Lower lobe of right lung (tissue), 2 donors: ENCODE results near the gene SCN11A. TPM values are rescaled to one million over a fixed set of nuclear protein-coding genes. Genes with fewer than 3 reads are reported as not detected.

Source experiments
- ATAC-seq, 2 donors: fragments of 200-7000 bp; cut with Tn5 transposase; one replicate each; pipeline ENCODE4 v1.9.1; 2020 to 2022; ENCODE audit warnings: mild to moderate bottlenecking in 2 of 2, moderate library complexity in 2 of 2
- DNase-seq: peaks from one replicate; pipeline ENCODE4 v3.0.0-alpha.2; 2020
- H3K27ac ChIP-seq: fragments of 200-600 bp; one replicate; pipeline ENCODE4 v1.8.0; 2022
- H3K27me3 ChIP-seq: fragments of 200-600 bp; one replicate; pipeline ENCODE4 v1.8.0; 2022; ENCODE audit warnings: low read depth
- H3K36me3 ChIP-seq: fragments of 200-600 bp; one replicate; pipeline ENCODE4 v1.8.0; 2022; ENCODE audit warnings: mild to moderate bottlenecking
- H3K4me1 ChIP-seq: fragments of 200-600 bp; one replicate; pipeline ENCODE4 v1.8.0; 2022
- H3K4me3 ChIP-seq: fragments of 200-600 bp; one replicate; pipeline ENCODE4 v1.8.0; 2022; ENCODE audit warnings: mild to moderate bottlenecking
- H3K9me3 ChIP-seq: fragments of 200-600 bp; one replicate; pipeline ENCODE4 v1.8.0; 2022
- CTCF ChIP-seq: fragments of 200-600 bp; IDR thresholded peaks from one replicate; pipeline ENCODE4 v1.8.0; 2022; ENCODE audit warnings: antibody characterized with exemption, mild to moderate bottlenecking
- intact Hi-C: fragments of 100-400 bp; cut with DNase I; formaldehyde crosslinking; loops from one replicate; pipeline ENCODE4 v1.11.0; 2022
- total RNA-seq: library from RNA; stranded (reverse); fragmentation: NEBNext Ultra II Directional; extraction: Animal tissue kit (Norgen Biotek cat#: 25700); gene quantifications from one replicate; pipeline ENCODE4 v1.2.1, GENCODE V29; 2021
- donor health status: DM: no; HTN: yes; CAD: no; lungs with severe emphysema.

SCN11A gene
- total RNA-seq, 1 donor from 2014 or later = 0.27 TPM

GRCh38 chr3:39015418-39015817, 36.3 kb downstream of the SCN11A start:
- ATAC-seq = no peak
- no peak overlapping the region for H3K4me3 ChIP-seq
- H3K27me3 ChIP-seq = peaks cover 4% of the 10 kb centered on the region
- no peak overlapping the region for H3K27ac ChIP-seq
- DNase-seq = no peak
- no peak for TF ChIP-seq CTCF
- H3K36me3 ChIP-seq = no peaks in the 10 kb centered on the region
- H3K4me1 ChIP-seq = no peaks in the 10 kb centered on the region
- intact Hi-C loops = no loop called here
- no peaks in the 10 kb centered on the region for H3K9me3 ChIP-seq

GRCh38 chr3:39013921-39014509, 37.7 kb downstream of the SCN11A start:
- ATAC-seq (no peak), DNase-seq (no peak)
- Histone ChIP-seq H3K27me3 (peaks cover 4% of the 10 kb centered on the region), H3K9me3 (no peaks in the 10 kb centered on the region), H3K4me1 (no peaks in the 10 kb centered on the region), H3K4me3 (no peak overlapping the region), H3K27ac (no peak overlapping the region), H3K36me3 (no peaks in the 10 kb centered on the region)
- intact Hi-C loops = no loop called here
- TF ChIP-seq CTCF = no peak

- no peak for TF ChIP-seq CTCF
- Histone ChIP-seq H3K4me3 (no peak overlapping the region), H3K27ac (no peak overlapping the region), H3K9me3 (no peaks in the 10 kb centered on the region), H3K4me1 (no peaks in the 10 kb centered on the region), H3K27me3 (peaks cover 4% of the 10 kb centered on the region), H3K36me3 (no peaks in the 10 kb centered on the region)
- intact Hi-C loops = no loop called here
- ATAC-seq = no peak
- no peak for DNase-seq
These were observed 38.5 kb downstream of the SCN11A start for GRCh38 chr3:39013289-39013688.

GRCh38 chr3:39011191-39011736, 40.5 kb downstream of the SCN11A start:
- intact Hi-C loops = no loop called here
- DNase-seq = no peak
- Histone ChIP-seq H3K9me3 (no peaks in the 10 kb centered on the region), H3K36me3 (no peaks in the 10 kb centered on the region), H3K27me3 (no peaks in the 10 kb centered on the region), H3K4me1 (no peaks in the 10 kb centered on the region), H3K27ac (no peak overlapping the region), H3K4me3 (no peak overlapping the region)
- no peak for TF ChIP-seq CTCF
- no peak for ATAC-seq

- DNase-seq (no peak), ATAC-seq (no peak)
- intact Hi-C loops = no loop called here
These were observed 46.4 kb downstream of the SCN11A start for GRCh38 chr3:39005295-39005694.

More at GRCh38 chr3:39005295-39005694, 46.4 kb downstream of the SCN11A start:
- no peaks in the 10 kb centered on the region for H3K9me3 ChIP-seq
- H3K36me3 ChIP-seq = no peaks in the 10 kb centered on the region
- H3K27ac ChIP-seq = no peak overlapping the region
- H3K4me3 ChIP-seq = no peak overlapping the region
- no peaks in the 10 kb centered on the region for H3K27me3 ChIP-seq
- TF ChIP-seq CTCF = no peak
- H3K4me1 ChIP-seq = no peaks in the 10 kb centered on the region

Other genes with a start within 250 kb of the SCN11A start
- gene SCN10A, start 235.7 kb downstream of the SCN11A start, total RNA-seq = not detected
- 44.2 TPM for gene WDR48, start 72 bp upstream of the SCN11A start, total RNA-seq
- gene GORASP1, start 55.7 kb upstream of the SCN11A start, total RNA-seq = 81.6 TPM
- 18.8 TPM for gene TTC21A, start 55.7 kb upstream of the SCN11A start, total RNA-seq
- 55.1 TPM for gene CSRNP1, start 101.6 kb upstream of the SCN11A start, total RNA-seq
- gene XIRP1, start 140.7 kb upstream of the SCN11A start, total RNA-seq = not detected
- 14.1 TPM for gene CX3CR1, start 228.1 kb upstream of the SCN11A start, total RNA-seq